WI38 (cell line): Measurements from ENCODE around the gene ZFAND3.

Source experiments
- H3K4me3 ChIP-seq: 2 replicates; pipeline ENCODE4 v1.5.1; 2011; ENCODE audit warnings: low read depth, mild to moderate bottlenecking, control low read depth, low read length
- CTCF ChIP-seq: IDR thresholded peaks from 2 replicates; pipeline ENCODE4 v1.5.1; 2012; ENCODE audit warnings: low read depth, mild to moderate bottlenecking, control low read depth, low read length

Gene ZFAND3

GRCh38 chr6:37819177-37819801 is at the start of gene ZFAND3:
ZFAND3 (plus strand) TSS chr6:37819727; CDS start chr6:37819946, 219 bp downstream.
- no peak for TF ChIP-seq CTCF
- H3K4me3 ChIP-seq, result peak within 1 kb of the TSS; percentile 78

- no peak for TF ChIP-seq CTCF
Measured at GRCh38 chr6:37774028-37774680, 45.4 kb upstream of the ZFAND3 start.

GRCh38 chr6:37776566-37776965 is 43.0 kb upstream of the ZFAND3 start:
- no peak overlapping the region for H3K4me3 ChIP-seq
- no peak for TF ChIP-seq CTCF

More at GRCh38 chr6:37774028-37774680, 45.4 kb upstream of the ZFAND3 start:
- H3K4me3 ChIP-seq, result no peak overlapping the region

GRCh38 chr6:37777272-37777834 is 42.2 kb upstream of the ZFAND3 start:
- no peak for TF ChIP-seq CTCF
- H3K4me3 ChIP-seq, result no peak overlapping the region

GRCh38 chr6:37779111-37779800 is 40.3 kb upstream of the ZFAND3 start:
- no peak overlapping the region for H3K4me3 ChIP-seq
- no peak for TF ChIP-seq CTCF

- no peak for TF ChIP-seq CTCF
- H3K4me3 ChIP-seq, result no peak overlapping the region
Measured at GRCh38 chr6:37779902-37780628, 39.5 kb upstream of the ZFAND3 start.
